SK-N-MC (cell line): ENCODE measurements around the gene CNOT11.

Source experiments
- EZH2 ChIP-seq: fragments of 200-600 bp; sonication (generic); IDR thresholded peaks from one replicate; pipeline ENCODE4 v1.6.1; 2017; ENCODE audit warnings: antibody characterized with exemption
- POLR2AphosphoS5 ChIP-seq: IDR thresholded peaks from 2 replicates; pipeline ENCODE4 v1.6.1; 2012; ENCODE audit warnings: mild to moderate bottlenecking, low read depth, low read length, borderline replicate concordance

DNA sequence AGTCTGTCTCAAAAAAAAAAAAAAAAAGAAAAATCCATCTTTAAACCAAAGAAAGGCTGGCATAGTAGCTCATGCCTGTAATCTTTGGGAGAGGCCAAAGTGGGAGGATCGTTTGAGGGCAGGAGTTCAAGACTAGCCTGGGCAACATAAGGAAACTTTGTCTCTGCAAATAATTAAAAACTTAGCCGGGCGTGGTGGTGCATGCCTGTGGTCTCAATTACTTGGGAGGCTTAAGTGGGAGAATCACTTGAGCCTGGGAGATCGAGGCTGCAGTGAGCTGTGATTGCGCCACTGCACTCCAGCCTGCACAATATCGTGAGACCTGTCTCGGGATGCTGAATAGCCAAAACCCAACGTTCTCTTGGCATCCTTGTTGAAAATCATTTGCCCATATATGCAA, 6.1 kb downstream of the CNOT11 start:
- TF ChIP-seq EZH2 = no peak
- TF ChIP-seq POLR2AphosphoS5 = no peak
